Body of pancreas (tissue), 4 donors: ENCODE data around the gene SAMD10. TPM values are rescaled to one million over a fixed set of nuclear protein-coding genes. Genes with fewer than 3 reads are reported as not detected.
A peak's percentile ranks its signal among the peaks of the same experiment; 100 is the strongest.
"Not testable (repeated sequence)": the region's sequence is repeated elsewhere in the genome, so short reads cannot be mapped to it uniquely, and the experiment has no call there.

Experiments used
- ATAC-seq: fragments of 150-250 bp; one replicate; pipeline ENCODE4 v1.9.1; 2016
- DNase-seq, 4 donors: peaks; one replicate each; pipeline ENCODE4 v3.0.0-alpha.2; 2019
- H3K27ac ChIP-seq, 4 donors: fragments of 200-600 bp; sonication (generic); 1 replicate in 3 of 4; 2 replicates in 1 of 4; pipeline versions ENCODE4 v1.5.1 to v1.6.1; 2016 to 2019; ENCODE audit warnings: mild to moderate bottlenecking in 1 of 4, mixed read lengths in 1 of 4, moderate library complexity in 1 of 4
- H3K27me3 ChIP-seq, 2 donors: fragments of 200-600 bp; sonication (generic); one replicate each; pipeline ENCODE4 v1.6.0; 2016; ENCODE audit warnings: mild to moderate bottlenecking in 1 of 2
- H3K36me3 ChIP-seq, 2 donors: fragments of 200-600 bp; sonication (generic); replicated peaks in 1 of 2; 2 replicates each; pipeline ENCODE4 v1.5.1; 2016; ENCODE audit warnings: low read depth in 2 of 2; ENCODE audit not compliant: insufficient read depth in 1 of 2
- H3K4me1 ChIP-seq: fragments of 200-600 bp; sonication (generic); one replicate; pipeline ENCODE4 v1.6.0; 2016
- H3K4me3 ChIP-seq, 2 donors: fragments of 200-600 bp; sonication (generic); 1 replicate in 1 of 2; 2 replicates in 1 of 2; pipeline ENCODE4 v1.5.1; 2016 to 2019
- H3K9me3 ChIP-seq, 3 donors: fragments of 200-600 bp; sonication (generic); 1 replicate in 2 of 3; 2 replicates in 1 of 3; pipeline ENCODE4 v1.5.1; 2016
- POLR2A ChIP-seq, 3 donors: fragments of 450-650 bp; IDR thresholded peaks; one replicate each; pipeline ENCODE4 v1.6.1; 2016; ENCODE audit warnings: antibody characterized with exemption in 3 of 3, mild to moderate bottlenecking in 2 of 3
- WGBS, 2 donors: methylation state at CpG; one replicate each; pipeline ENCODE4 v1.1.5; 2017; 5-methylcytosine and 5-hydroxymethylcytosine counted together
- intact Hi-C: fragments of 100-400 bp; cut with DNase I; formaldehyde crosslinking; loops from one replicate; pipeline ENCODE4 v1.15.1; 2023
- total RNA-seq, 2 donors: library from RNA; depleted of rRNA; stranded (reverse); fragments of >200 nt; gene quantifications; one replicate each; pipeline ENCODE4 v1.1.0, GENCODE V29; 2016
- TF ChIP-seq, protein P1 (sequence below), 7 experiments: fragments of 450-650 bp in 4 of 7; fragments of 200-600 bp in 3 of 7; sonication (generic) in 3 of 7; IDR thresholded peaks; one replicate each; pipeline ENCODE4 v1.5.1; 2016 to 2019; ENCODE audit warnings: antibody characterized with exemption in 7 of 7

Gene SAMD10
- total RNA-seq, 2 donors from 2014 or later, result 3.6 to 7.6 TPM

- no peaks in the 10 kb centered on the region for H3K27me3 ChIP-seq
- H3K4me1 ChIP-seq, result peaks cover 42% of the 10 kb centered on the region
- H3K27ac ChIP-seq, result peak overlapping the region; percentile 57 to 93 (median 84)
- intact Hi-C loops, result no loop called here
- peak overlapping the region; percentile 19 to 57 for H3K4me3 ChIP-seq
- H3K9me3 ChIP-seq, result no peaks in the 10 kb centered on the region
- TF ChIP-seq, protein P1, sequence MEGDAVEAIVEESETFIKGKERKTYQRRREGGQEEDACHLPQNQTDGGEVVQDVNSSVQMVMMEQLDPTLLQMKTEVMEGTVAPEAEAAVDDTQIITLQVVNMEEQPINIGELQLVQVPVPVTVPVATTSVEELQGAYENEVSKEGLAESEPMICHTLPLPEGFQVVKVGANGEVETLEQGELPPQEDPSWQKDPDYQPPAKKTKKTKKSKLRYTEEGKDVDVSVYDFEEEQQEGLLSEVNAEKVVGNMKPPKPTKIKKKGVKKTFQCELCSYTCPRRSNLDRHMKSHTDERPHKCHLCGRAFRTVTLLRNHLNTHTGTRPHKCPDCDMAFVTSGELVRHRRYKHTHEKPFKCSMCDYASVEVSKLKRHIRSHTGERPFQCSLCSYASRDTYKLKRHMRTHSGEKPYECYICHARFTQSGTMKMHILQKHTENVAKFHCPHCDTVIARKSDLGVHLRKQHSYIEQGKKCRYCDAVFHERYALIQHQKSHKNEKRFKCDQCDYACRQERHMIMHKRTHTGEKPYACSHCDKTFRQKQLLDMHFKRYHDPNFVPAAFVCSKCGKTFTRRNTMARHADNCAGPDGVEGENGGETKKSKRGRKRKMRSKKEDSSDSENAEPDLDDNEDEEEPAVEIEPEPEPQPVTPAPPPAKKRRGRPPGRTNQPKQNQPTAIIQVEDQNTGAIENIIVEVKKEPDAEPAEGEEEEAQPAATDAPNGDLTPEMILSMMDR (IDR thresholded peaks at IDR 0.05), result no peak
- no peak for TF ChIP-seq POLR2A (IDR thresholded peaks at IDR 0.05)
- no peaks in the 10 kb centered on the region for H3K36me3 ChIP-seq
- 0% methylated on average over 43 of the region's 47 CpGs; no CpG with 5 or more reads in 1 of the 2 donors for WGBS, 2 donors
- ATAC-seq (no peak), DNase-seq (no peak)
Observed at GRCh38 chr20:63979229-63979556, 249 bp downstream of the SAMD10 start.

DNA sequence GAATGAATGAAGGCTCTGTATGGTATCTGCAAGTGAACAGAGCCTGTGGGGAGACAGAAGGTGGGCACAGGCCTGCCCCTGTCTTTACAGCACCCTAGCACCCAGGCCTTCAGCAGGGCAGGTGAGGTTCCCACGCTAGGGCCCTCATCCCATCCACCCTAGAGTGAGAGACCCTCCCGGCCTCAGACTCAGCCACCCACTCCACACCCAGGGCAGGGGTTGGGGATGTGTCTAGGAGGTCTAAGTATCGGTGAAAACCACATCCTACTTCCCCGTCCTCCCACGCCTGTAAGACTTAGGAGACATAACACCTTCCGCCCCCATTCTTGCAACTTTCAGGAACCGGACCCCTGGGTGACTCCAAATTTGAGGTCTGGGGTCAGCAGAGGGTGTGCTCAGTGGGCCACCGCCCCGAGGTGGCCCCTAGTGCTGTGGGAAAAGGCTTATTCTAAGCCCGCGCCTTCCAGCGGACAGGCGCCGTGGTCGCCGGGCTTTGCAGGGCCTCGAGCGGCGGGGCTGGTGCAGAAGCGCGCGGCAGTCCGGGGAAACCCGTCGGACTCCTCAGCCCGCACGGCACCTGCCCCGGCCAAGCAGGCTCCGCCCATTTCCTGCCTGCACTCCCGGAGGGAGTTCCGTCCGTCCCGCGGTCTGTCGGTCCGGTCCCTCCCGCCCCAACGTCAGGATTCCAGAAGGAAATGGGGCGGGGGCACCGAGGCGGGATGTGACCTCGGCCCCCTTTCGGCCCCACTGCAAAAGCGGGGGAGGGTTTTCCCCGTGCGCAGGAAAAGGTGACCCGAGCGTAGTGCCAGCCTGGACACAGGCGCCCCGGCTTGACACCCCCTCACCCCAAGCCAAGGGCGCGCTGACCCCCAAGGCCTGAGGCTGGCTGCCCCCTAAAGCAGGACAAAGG lies 868 bp downstream of the SAMD10 start:
- WGBS, 2 donors, result 8% methylated on average over 50 of the region's 52 CpGs; no CpG with 5 or more reads in 1 of the 2 donors
- intact Hi-C loops, result no loop called here
- Histone ChIP-seq H3K4me1 (peaks cover 48% of the 10 kb centered on the region), H3K27me3 (no peaks in the 10 kb centered on the region), H3K9me3 (no peaks in the 10 kb centered on the region), H3K36me3 (no peaks in the 10 kb centered on the region), H3K4me3 (peak overlapping the region; percentile 19 to 57), H3K27ac (peak overlapping the region; percentile 57 to 93 (median 84))
- DNase-seq, result peak; percentile 86 to 91 (median 88)
- peak; percentile 65 for ATAC-seq
- peak; percentile 21 to 74 (median 68) for TF ChIP-seq POLR2A (IDR thresholded peaks at IDR 0.05)
- TF ChIP-seq, protein P1 (IDR thresholded peaks at IDR 0.05), result no peak

- peaks cover 47% of the 10 kb centered on the region for H3K4me1 ChIP-seq
- 68% methylated on average over 16 of the region's 16 CpGs; no CpG with 5 or more reads in 1 of the 2 donors for WGBS, 2 donors
- H3K27me3 ChIP-seq, result no peaks in the 10 kb centered on the region
- H3K4me3 ChIP-seq, result no peak overlapping the region
- H3K36me3 ChIP-seq, result no peaks in the 10 kb centered on the region
- H3K9me3 ChIP-seq, result no peaks in the 10 kb centered on the region
- ATAC-seq (no peak), DNase-seq (peak in 2 of 4 donors; percentile 16 to 39)
- no peak for TF ChIP-seq POLR2A (IDR thresholded peaks at IDR 0.05)
- TF ChIP-seq, protein P1 (IDR thresholded peaks at IDR 0.05), result no peak
- intact Hi-C loops, result no loop called here
- peak overlapping the region in 2 of 4 donors; percentile 88 to 93 for H3K27ac ChIP-seq
Observed at GRCh38 chr20:63977739-63978276, 1.6 kb downstream of the SAMD10 start.

GRCh38 chr20:63976980-63977738 lies 2.3 kb downstream of the SAMD10 start:
- Histone ChIP-seq H3K27me3 (no peaks in the 10 kb centered on the region), H3K27ac (no peak overlapping the region), H3K9me3 (no peaks in the 10 kb centered on the region), H3K4me1 (peaks cover 40% of the 10 kb centered on the region), H3K36me3 (no peaks in the 10 kb centered on the region), H3K4me3 (no peak overlapping the region)
- TF ChIP-seq POLR2A (IDR thresholded peaks at IDR 0.05), result no peak
- TF ChIP-seq, protein P1 (IDR thresholded peaks at IDR 0.05), result no peak
- no peak for DNase-seq
- intact Hi-C loops, result no loop called here
- no peak for ATAC-seq
- 88 to 90% methylated on average over 7 to 18 of the region's 18 CpGs for WGBS, 2 donors

- WGBS, 2 donors, result 93 to 96% methylated on average over 5 to 7 of the region's 7 CpGs
- H3K27ac ChIP-seq, H3K9me3 ChIP-seq, H3K27me3 ChIP-seq, ATAC-seq, DNase-seq, H3K4me3 ChIP-seq, H3K36me3 ChIP-seq, intact Hi-C loops: not testable (repeated sequence)
- peaks cover 34% of the 10 kb centered on the region for H3K4me1 ChIP-seq
Observed at GRCh38 chr20:63976511-63976910, 2.9 kb downstream of the SAMD10 start.
